SK-N-SH (cell line): ENCODE data around the gene MYO15A.

Source experiments
- CTCF ChIP-seq: fragments of 200-600 bp; sonication (generic); IDR thresholded peaks from 2 replicates; pipeline ENCODE4 v1.6.1; 2017; ENCODE audit warnings: antibody characterized with exemption, mild to moderate bottlenecking, moderate library complexity
- MAX ChIP-seq: IDR thresholded peaks from 2 replicates; pipeline ENCODE4 v1.4.0; 2012; ENCODE audit warnings: low read depth
- TAF1 ChIP-seq: IDR thresholded peaks from 2 replicates; pipeline ENCODE4 v1.6.1; 2012; ENCODE audit warnings: low read depth, mild to moderate bottlenecking, low read length, moderate library complexity, borderline replicate concordance

- TF ChIP-seq MAX (no peak), CTCF (no peak), TAF1 (no peak)
These were observed 48.4 kb downstream of the MYO15A start for GRCh38 chr17:18156976-18157280.
